Stimulated activated naive CD8-positive, alpha-beta T cell treated with anti-CD3 and anti-CD28 coated beads, Interleukin-15, amount 100 ng/mL, for 72 hours (primary cell): ENCODE results near the gene BICC1.
A peak's percentile ranks its signal among the peaks of the same experiment; 100 is the strongest.
"Not testable (repeated sequence)": the region's sequence is repeated elsewhere in the genome, so short reads cannot be mapped to it uniquely, and the experiment has no call there.

Source experiments
- ATAC-seq: fragments of 150-1000 bp; cut with Tn5 transposase; 2 replicates; pipeline ENCODE4 v1.10.0; 2021; ENCODE audit warnings: mild to moderate bottlenecking, moderate library complexity
- DNase-seq, 2 donors: peaks; one replicate each; pipeline ENCODE4 v3.0.0; 2021 to 2022
- H3K27ac Mint-ChIP-seq, 2 donors: one replicate each; pipeline ENCODE4 v1.8.0; 2022; ENCODE audit warnings: mild to moderate bottlenecking in 2 of 2, mixed read lengths in 2 of 2, moderate library complexity in 2 of 2
- H3K27me3 Mint-ChIP-seq: one replicate; pipeline ENCODE4 v1.8.0; 2022; ENCODE audit warnings: mixed read lengths
- H3K4me1 Mint-ChIP-seq: one replicate; pipeline ENCODE4 v1.8.0; 2022; ENCODE audit warnings: mild to moderate bottlenecking, mixed read lengths
- H3K4me3 Mint-ChIP-seq, 2 donors: one replicate each; pipeline ENCODE4 v1.8.0; 2022; ENCODE audit warnings: mild to moderate bottlenecking in 2 of 2, mixed read lengths in 2 of 2, moderate library complexity in 1 of 2
- H3K9me3 Mint-ChIP-seq, 2 donors: one replicate each; pipeline ENCODE4 v1.8.0; 2022; ENCODE audit warnings: mixed read lengths in 2 of 2

The BICC1 gene

DNA sequence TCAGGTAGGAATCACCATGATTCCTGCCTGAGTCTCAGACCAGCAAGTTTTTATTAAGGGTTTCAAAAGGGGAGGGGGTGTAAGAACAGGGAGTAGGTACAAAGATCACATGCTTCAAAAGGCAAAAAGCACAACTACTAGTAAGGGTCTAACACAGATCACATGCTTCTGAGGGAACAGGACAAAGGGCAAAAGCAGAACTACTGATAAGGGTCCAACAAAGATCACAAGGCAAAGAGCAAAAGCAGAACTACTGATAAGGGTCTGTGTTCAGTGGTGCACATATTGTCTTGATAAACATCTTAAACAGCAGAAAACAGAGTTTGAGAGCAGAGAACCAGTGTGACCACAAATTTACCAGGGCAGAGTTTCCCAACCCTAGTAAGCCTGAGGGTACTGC, 84.5 kb downstream of the BICC1 start:
- H3K27me3 Mint-ChIP-seq, DNase-seq, H3K4me1 Mint-ChIP-seq, H3K27ac Mint-ChIP-seq, ATAC-seq, H3K4me3 Mint-ChIP-seq: not testable (repeated sequence)
- H3K9me3 Mint-ChIP-seq, result peaks cover 0 to 20% of the 10 kb centered on the region in 2 donors

DNA sequence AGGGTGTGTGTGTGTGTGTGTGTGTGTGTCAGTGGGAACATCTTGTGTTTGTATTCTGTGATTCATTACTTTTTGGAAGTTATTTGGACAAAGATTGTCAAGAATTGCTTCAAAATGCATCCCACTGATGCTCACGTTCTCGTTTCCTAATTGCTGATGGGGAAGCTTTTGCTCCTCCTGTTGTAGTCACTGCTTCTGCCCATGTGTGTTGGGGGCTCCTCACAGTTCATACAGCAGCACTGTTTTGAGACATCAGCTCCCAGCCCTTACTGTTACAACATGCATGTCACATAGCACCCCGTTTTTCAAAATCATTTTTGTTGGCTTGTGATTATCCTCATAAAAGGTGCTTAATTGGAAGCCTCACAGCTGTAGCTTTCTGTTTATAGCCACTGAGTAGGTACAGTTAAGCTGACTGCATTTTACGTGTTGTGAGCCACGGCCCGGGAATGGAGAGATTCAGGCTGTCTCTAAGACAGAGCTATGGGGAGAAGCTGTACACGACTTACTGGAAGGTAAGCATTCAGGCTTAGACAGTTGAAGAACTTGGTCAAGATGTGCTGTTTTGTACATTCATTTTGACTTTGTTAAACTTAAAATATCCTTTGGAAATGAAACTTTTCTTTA, 87.4 kb downstream of the BICC1 start:
- no peak for ATAC-seq

DNA sequence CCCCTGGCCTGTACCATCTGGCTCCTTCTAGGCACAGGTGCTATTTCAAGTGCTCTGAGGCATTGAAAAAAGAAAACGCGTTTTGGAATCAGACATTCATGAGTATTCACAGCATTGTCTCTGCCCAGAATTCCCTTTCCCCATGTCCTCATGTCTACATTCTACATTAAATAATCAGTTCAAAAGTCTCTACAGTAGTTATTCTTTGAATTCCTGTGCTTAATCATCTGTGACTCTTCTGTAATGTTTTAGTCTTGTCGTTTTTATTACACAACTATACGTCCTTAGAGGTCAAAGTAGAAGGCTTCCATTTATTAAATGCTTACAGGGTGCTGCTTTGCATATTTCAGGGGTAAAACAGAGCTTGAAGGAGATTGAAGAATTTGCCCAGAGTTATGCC, 95.7 kb downstream of the BICC1 start:
- Mint-ChIP-seq H3K27ac (no peak overlapping the region), H3K4me1 (no peaks in the 10 kb centered on the region), H3K9me3 (peaks cover 4 to 7% of the 10 kb centered on the region in 2 donors), H3K27me3 (no peaks in the 10 kb centered on the region), H3K4me3 (no peak overlapping the region)
- ATAC-seq (no peak), DNase-seq (no peak)

More for the DNA sequence above, 87.4 kb downstream of the BICC1 start:
- no peak overlapping the region for H3K27ac Mint-ChIP-seq
- no peaks in the 10 kb centered on the region for H3K27me3 Mint-ChIP-seq
- H3K9me3 Mint-ChIP-seq, result peaks cover 0 to 20% of the 10 kb centered on the region in 2 donors
- no peaks in the 10 kb centered on the region for H3K4me1 Mint-ChIP-seq
- DNase-seq, result no peak
- H3K4me3 Mint-ChIP-seq, result no peak overlapping the region

DNA sequence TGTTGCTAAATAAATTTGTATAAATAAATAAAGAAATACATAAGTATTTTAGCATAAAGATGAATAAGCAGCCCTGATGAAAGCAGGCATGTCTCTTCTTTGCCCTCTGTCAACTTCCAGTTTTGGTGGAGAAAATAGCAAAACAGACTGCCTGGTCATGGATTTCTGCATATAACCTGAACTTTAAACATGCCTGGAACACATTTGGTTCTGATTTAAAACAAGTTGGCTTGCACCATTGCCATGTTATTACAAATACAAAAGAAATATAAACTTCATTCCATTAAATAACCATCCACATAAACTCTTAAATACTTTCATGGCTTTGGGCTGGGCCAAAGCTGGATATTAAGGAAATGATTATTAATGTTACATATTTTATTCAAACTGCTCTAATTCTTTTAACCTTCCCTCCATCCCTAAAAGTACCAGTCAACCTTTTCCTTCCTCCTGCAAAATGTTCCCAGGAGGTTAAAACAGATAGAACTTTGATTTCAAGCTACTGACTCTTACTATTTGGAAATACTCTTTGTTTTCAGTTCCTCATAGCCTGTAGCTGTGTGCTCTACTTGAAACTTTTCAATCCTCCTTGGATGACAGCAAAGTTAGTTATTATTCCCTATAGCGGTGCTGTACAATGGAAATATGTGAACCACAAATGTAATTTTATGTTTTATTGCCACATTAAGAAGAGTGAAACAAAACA, 96.3 kb downstream of the BICC1 start:
- Mint-ChIP-seq H3K4me3 (no peak overlapping the region), H3K27ac (no peak overlapping the region), H3K9me3 (peaks cover 4 to 7% of the 10 kb centered on the region in 2 donors), H3K27me3 (no peaks in the 10 kb centered on the region), H3K4me1 (no peaks in the 10 kb centered on the region)
- ATAC-seq (no peak), DNase-seq (no peak)

DNA sequence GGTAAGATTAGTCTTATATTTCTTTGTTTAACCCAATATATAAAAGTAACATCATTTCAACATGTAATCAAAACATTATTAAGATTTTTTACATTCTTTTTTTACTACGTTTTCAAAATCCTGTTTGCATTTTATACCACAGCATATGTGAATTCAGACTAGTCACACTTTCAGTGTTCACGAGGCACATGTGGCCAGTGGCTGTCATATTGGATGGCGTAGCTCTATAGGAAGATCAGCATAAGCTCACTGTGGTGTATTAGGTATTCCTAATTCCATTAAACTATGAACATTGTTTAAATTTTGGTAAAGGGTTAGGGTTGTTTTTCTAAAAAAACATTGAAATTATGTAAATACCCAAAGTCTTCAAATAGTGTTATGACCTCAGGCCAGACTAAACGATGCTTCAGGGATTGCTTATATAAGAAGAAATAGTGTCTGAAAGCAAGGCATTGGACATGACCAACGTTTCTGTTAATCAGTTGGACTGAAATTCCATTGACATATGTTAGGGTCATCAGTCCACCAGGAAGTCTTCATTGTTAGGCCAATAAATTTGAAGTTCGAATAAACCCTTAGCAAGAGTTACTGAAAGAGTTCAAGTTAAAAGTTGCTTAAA, 97.0 kb downstream of the BICC1 start:
- DNase-seq (no peak), ATAC-seq (no peak)
- Mint-ChIP-seq H3K27ac (no peak overlapping the region), H3K9me3 (peaks cover 4 to 7% of the 10 kb centered on the region in 2 donors), H3K27me3 (no peaks in the 10 kb centered on the region), H3K4me3 (no peak overlapping the region), H3K4me1 (no peaks in the 10 kb centered on the region)

DNA sequence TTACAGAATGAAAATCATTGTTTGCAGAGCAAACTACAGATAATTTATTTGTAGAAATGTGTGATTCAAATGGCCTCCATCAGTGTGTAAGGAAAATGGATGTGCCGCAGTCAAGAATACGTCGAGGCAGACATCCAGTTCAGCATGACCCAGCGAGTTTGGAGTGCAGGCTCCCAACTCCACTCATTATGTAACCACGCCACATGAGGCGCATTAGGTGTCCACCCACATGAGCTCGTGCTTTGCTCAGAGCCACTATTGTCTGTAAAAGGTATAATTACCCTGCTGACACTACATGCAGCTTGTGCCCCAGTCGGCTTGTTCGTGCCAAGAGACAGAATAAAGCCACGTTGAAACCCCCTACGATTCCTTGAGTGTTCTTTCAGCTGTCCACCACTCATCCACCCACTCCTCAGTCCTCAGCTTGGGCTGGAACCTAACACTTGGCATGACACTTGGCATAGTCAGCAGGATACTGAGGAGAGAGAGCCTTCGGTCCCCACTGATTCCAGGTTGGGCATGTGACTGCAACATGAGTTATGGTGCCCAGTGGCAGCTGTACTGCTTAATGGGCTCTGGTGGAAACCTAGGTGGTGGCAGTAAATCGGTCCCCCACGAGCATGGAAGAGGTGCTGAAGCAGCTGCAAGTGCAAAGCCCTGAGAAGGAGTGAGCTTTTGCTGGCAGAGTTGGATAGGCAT, 102.7 kb downstream of the BICC1 start:
- no peaks in the 10 kb centered on the region for H3K4me1 Mint-ChIP-seq
- no peaks in the 10 kb centered on the region for H3K9me3 Mint-ChIP-seq
- no peak overlapping the region for H3K4me3 Mint-ChIP-seq
- no peak for DNase-seq
- no peaks in the 10 kb centered on the region for H3K27me3 Mint-ChIP-seq
- ATAC-seq, result peak; percentile 20
- H3K27ac Mint-ChIP-seq, result no peak overlapping the region

DNA sequence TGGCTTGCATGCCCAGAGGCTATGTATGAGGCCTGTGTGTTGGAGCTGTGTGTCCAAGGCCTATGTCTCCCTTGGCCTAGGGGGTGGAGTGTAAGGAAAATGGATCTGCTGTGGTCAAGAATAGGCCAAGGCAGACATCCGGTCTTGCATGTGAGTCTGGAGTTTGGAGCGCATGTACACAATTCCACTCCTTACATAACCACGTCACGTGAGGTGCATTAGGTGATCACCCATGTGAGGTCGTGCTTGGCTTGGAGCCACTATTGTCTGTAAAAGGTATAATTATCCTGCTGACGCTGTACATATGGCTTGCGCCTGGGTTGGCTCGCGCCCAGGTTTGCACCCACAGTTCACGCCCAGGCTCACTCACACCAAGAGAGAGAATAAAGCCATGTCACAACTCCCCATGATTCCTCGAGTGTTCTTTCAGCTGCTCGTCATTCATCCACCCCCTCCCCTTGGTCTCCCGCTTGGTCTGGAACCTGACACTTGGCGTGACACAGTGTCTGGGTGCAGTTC, 105.5 kb downstream of the BICC1 start:
- no peaks in the 10 kb centered on the region for H3K4me1 Mint-ChIP-seq
- no peaks in the 10 kb centered on the region for H3K27me3 Mint-ChIP-seq
- DNase-seq (no peak), ATAC-seq (peak; percentile 4)
- no peak overlapping the region for H3K4me3 Mint-ChIP-seq
- no peak overlapping the region for H3K27ac Mint-ChIP-seq
- H3K9me3 Mint-ChIP-seq, result no peaks in the 10 kb centered on the region

DNA sequence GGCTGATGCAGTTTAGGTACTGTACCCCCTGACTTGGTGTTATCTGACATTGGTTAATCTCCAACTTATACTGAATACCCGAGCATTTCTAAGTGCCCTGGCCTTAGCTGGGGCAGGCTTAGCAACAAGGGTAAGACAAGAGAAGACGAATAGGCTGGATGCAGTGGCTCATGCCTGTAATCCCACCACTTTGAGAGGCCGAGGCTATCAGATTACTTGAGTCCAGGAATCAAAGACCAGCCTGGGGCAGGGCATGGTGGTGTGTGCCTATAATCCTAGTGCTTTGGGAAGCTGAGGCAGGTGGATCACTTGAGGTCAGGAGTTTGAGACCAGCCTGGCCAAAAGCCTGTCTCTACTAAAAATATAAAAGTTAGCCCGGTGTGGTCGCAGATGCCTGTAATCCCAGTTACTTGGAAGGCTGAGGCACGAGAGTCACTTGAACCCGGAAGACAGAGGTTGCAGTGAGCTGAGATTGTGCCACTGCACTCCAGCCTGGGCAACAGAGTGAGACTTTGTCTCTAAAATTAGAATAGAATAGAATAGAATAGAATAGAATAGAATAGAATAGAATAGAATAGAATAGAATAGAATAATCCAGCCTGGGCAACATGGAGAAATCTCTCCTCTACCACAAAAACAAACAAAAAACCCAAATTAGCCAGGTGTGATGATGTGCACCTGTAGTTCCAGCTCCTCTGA, 108.9 kb downstream of the BICC1 start:
- no peaks in the 10 kb centered on the region for H3K9me3 Mint-ChIP-seq
- no peak overlapping the region for H3K27ac Mint-ChIP-seq
- H3K27me3 Mint-ChIP-seq, result no peaks in the 10 kb centered on the region
- ATAC-seq (no peak), DNase-seq (no peak)
- H3K4me1 Mint-ChIP-seq, result no peaks in the 10 kb centered on the region
- no peak overlapping the region for H3K4me3 Mint-ChIP-seq

DNA sequence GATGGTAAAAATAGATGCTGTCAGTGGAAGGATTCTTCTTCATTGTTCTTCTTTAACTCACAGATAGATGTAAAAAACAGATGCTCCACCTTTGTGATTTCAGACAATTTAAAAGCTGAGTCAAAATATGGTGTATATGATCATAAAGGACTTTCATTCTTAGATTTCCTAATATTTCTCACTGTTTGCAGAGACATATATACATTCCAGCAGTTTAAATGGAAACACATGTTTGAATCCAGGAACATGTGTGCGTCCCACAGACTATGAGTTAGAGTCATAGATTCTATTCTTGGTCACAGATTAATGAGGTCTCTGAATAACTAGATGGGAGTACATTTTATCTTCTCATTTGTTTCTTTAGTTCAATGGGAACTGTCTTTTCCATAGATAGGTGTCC, 109.6 kb downstream of the BICC1 start:
- no peak overlapping the region for H3K4me3 Mint-ChIP-seq
- H3K9me3 Mint-ChIP-seq, result no peaks in the 10 kb centered on the region
- H3K27ac Mint-ChIP-seq, result no peak overlapping the region
- DNase-seq (no peak), ATAC-seq (no peak)
- no peaks in the 10 kb centered on the region for H3K4me1 Mint-ChIP-seq
- H3K27me3 Mint-ChIP-seq, result no peaks in the 10 kb centered on the region

DNA sequence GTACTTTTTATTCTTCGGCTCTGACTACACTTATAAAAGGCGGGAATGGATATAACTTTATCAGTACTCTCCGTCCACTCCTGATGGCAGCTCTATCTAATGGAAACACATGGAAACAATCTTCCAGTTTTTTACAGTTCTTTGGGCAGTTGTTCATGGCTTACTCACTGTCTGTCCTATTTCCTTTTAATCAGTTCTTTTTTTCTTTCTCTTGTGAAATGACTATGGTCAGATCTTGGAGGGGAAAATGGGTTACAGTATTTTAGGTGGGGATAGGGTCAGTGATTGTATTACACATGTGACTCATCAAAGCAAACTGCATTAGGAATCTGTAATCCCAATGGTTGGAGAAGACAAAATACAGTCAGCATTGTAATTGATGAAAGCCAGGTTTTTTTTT, 112.4 kb downstream of the BICC1 start:
- Mint-ChIP-seq H3K4me3 (no peak overlapping the region), H3K9me3 (no peaks in the 10 kb centered on the region), H3K4me1 (no peaks in the 10 kb centered on the region), H3K27ac (no peak overlapping the region), H3K27me3 (no peaks in the 10 kb centered on the region)
- DNase-seq (no peak), ATAC-seq (no peak)

DNA sequence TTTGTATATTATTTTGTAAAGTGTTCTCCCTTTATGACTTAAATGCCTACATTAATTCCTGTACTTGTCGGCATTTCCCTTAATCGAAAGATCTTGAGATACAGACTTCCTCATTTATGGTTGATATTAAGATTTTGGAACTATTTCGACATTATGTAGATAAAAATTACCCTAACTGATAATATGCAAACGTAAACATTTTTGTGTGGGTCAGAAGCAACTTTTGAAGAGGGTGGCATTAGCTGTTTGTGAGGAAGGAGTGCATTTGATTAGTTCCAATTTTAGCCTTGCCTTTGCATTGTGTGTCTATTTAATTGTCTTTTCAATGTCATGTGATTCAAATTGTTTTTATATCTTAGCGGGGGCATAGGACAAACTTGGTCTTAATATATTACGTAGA, 114.7 kb downstream of the BICC1 start:
- H3K27me3 Mint-ChIP-seq, result no peaks in the 10 kb centered on the region
- H3K4me1 Mint-ChIP-seq, result no peaks in the 10 kb centered on the region
- H3K27ac Mint-ChIP-seq, result no peak overlapping the region
- no peak overlapping the region for H3K4me3 Mint-ChIP-seq
- H3K9me3 Mint-ChIP-seq, result no peaks in the 10 kb centered on the region
- DNase-seq (no peak), ATAC-seq (no peak)

DNA sequence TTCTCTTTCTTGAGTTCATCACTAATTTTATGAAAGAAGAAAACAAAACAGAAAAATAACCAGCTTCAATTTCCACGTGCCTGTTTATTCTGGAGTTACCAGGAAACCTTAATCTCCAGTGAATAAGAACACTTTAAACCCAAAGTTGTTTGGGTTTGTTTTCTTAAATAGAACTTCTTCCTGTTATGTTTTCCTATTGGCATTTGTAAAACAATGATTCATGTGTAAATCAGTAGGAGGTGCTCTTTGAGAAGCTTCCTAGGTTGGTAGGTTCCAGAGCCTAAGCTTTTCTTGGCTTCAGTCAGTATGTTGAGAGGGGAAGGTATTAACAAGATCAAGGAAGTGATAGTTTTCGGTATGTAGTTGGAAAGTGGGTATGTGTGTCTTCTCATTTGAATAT, 119.0 kb downstream of the BICC1 start:
- H3K4me3 Mint-ChIP-seq, result no peak overlapping the region
- no peak overlapping the region for H3K27ac Mint-ChIP-seq
- no peaks in the 10 kb centered on the region for H3K9me3 Mint-ChIP-seq
- no peak for ATAC-seq
- no peaks in the 10 kb centered on the region for H3K27me3 Mint-ChIP-seq
- DNase-seq, result no peak
- H3K4me1 Mint-ChIP-seq, result no peaks in the 10 kb centered on the region

DNA sequence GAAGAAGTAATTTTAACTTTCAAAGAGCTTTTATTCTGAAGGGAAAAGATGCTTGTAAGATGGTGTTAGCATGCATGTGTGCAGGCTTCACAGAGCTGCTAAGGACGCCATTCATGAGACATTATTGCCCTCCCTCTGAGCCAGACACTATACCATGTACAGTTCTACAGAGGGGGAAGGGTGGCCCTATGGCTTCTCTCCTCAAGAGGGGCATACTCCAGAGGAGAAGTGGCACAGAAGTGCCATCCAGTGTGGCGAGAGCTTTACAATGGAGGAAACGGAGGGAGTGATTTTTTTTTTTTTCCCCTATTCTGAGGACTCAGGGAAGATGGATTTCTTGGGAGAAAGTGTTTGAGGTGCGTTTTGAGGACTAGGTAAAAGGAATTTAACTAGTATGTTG, 119.5 kb downstream of the BICC1 start:
- H3K4me3 Mint-ChIP-seq, result no peak overlapping the region

DNA sequence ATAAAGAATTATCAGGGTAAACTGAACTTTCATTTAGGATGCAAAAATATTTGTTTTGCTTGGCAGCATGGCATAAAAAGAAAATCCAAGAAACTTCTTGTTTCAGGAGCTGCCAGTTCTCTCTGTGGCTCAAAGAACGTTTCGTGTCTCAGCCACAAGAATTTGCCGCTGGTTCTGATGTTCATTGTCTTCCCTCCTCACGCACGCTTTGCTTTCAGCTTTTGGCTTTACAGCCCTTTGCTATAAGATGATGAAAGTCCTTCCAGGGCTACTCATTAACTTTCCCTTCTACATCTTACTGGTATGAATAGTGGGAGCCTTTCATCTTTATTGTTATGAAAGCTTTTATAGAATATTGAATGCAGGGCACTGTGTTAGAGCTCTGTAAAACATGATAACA, 124.7 kb downstream of the BICC1 start:
- Mint-ChIP-seq H3K4me1 (no peaks in the 10 kb centered on the region), H3K9me3 (no peaks in the 10 kb centered on the region), H3K4me3 (no peak overlapping the region), H3K27ac (no peak overlapping the region), H3K27me3 (peaks cover 6% of the 10 kb centered on the region)
- ATAC-seq (no peak), DNase-seq (no peak)

More for the DNA sequence above, 119.5 kb downstream of the BICC1 start:
- Mint-ChIP-seq H3K27ac (no peak overlapping the region), H3K4me1 (no peaks in the 10 kb centered on the region), H3K27me3 (no peaks in the 10 kb centered on the region), H3K9me3 (no peaks in the 10 kb centered on the region)
- DNase-seq, result no peak
- ATAC-seq, result no peak

DNA sequence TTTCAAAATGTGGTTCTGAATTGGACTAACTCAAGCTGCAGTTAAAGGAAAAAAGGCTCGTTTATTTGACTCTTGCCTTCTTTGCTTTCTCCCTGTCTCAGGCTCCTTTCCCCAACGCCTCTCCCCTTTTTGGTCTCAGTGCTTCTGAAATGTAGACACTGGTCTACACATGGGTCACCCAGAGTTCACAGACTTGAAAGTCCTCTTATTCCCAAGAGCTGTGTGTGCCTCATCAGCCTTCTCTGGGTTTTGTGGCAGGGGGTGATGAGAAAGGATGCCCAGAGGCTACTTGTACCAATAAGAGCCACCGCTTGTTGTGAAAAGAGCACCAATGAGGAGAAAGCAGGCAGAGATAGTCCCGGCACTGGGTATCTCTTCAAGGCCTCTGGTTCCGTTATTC, 125.7 kb downstream of the BICC1 start:
- H3K27me3 Mint-ChIP-seq, result peaks cover 9% of the 10 kb centered on the region
- ATAC-seq (no peak), DNase-seq (no peak)
- H3K9me3 Mint-ChIP-seq, result no peaks in the 10 kb centered on the region
- no peak overlapping the region for H3K4me3 Mint-ChIP-seq
- no peak overlapping the region for H3K27ac Mint-ChIP-seq
- no peaks in the 10 kb centered on the region for H3K4me1 Mint-ChIP-seq
